GM13976 (cell line): ENCODE measurements around the gene LAT.

Source experiments
- DNase-seq: peaks from one replicate; pipeline ENCODE4 v3.0.0; 2012; ENCODE audit warnings: low spot score
- in situ Hi-C: fragments of 300-500 bp; cut with MboI; formaldehyde crosslinking; loops from one replicate; pipeline ENCODE4 v1.12.0; 2022; ENCODE audit warnings: low sequenced_read_pairs, mixed read lengths, inconsistent platforms; ENCODE audit not compliant: unreplicated experiment
- TF ChIP-seq, protein P1 (sequence below): IDR thresholded peaks from 2 replicates; pipeline ENCODE4 v1.5.1; 2012; ENCODE audit warnings: borderline replicate concordance, mild to moderate bottlenecking; ENCODE audit not compliant: insufficient read depth; ENCODE audit errors: extremely low read depth, missing control alignments, control extremely low read depth

Gene LAT

DNA sequence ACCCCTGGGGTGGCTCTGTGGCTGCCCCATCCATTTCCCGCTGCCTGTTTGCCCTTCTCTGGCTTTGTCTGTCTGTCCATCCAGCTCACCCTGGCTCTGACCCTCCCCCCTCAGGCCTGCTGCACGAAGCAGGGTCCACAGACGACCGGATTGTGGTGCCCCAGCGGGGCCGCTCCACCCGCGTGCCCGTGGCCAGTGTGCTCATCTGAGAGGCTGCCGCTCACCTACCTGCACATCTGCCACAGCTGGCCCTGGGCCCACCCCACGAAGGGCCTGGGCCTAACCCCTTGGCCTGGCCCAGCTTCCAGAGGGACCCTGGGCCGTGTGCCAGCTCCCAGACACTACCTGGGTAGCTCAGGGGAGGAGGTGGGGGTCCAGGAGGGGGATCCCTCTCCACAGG, 761 bp upstream of the LAT start:
- no peak for DNase-seq
- TF ChIP-seq, protein P1, sequence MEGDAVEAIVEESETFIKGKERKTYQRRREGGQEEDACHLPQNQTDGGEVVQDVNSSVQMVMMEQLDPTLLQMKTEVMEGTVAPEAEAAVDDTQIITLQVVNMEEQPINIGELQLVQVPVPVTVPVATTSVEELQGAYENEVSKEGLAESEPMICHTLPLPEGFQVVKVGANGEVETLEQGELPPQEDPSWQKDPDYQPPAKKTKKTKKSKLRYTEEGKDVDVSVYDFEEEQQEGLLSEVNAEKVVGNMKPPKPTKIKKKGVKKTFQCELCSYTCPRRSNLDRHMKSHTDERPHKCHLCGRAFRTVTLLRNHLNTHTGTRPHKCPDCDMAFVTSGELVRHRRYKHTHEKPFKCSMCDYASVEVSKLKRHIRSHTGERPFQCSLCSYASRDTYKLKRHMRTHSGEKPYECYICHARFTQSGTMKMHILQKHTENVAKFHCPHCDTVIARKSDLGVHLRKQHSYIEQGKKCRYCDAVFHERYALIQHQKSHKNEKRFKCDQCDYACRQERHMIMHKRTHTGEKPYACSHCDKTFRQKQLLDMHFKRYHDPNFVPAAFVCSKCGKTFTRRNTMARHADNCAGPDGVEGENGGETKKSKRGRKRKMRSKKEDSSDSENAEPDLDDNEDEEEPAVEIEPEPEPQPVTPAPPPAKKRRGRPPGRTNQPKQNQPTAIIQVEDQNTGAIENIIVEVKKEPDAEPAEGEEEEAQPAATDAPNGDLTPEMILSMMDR: no peak
- in situ Hi-C loops: no loop called here

DNA sequence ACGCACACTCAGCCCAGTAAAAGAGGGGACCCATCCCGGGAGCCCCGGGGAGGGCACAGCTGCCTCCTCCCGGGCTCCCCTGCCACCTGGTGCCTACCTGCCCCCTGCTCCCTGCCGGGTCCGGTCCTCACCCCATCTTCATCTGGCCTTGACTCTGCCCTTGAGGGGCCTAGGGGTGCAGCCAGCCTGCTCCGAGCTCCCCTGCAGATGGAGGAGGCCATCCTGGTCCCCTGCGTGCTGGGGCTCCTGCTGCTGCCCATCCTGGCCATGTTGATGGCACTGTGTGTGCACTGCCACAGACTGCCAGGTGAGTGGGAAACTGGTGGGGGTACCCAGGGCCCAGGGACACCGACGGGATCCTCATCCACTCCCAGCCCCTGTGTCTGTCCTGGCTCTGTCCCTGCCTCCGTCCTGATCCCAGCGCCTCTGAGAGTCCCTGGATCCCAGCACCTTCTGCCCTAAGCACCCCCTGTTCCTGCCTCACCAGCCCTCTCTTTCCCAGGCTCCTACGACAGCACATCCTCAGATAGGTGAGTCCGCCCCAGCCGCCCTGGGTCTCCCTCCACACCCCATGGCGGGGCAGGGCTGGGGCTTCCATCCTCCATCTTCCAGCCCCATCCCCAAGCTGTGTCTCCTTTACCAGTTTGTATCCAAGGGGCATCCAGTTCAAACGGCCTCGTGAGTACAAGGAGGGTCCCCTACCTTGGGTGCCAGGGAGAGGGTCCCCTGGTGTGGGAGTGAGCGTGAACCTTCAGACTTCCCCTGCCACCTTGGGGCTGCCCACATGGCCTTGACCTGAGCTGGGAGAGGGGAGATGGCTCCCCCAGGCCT, 574 bp downstream of the LAT start:
- TF ChIP-seq, protein P1: no peak
- in situ Hi-C loops: no loop called here
- no peak for DNase-seq

DNA sequence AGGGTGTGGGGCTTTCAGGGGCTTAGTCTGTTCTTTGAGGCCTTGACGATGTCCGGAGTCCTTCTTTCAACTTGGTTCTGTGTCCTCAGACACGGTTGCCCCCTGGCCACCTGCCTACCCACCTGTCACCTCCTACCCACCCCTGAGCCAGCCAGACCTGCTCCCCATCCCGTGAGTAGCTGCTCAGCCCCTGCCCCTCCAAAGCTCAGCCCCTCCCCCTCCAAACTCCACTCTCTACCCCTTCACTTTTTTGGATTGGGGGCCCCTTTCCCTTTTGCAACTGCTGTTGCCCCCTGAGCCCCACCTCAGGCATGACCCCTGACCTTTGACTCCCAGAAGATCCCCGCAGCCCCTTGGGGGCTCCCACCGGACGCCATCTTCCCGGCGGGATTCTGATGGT, 1.2 kb downstream of the LAT start:
- in situ Hi-C loops: no loop called here
- DNase-seq: no peak
- TF ChIP-seq, protein P1: no peak

DNA sequence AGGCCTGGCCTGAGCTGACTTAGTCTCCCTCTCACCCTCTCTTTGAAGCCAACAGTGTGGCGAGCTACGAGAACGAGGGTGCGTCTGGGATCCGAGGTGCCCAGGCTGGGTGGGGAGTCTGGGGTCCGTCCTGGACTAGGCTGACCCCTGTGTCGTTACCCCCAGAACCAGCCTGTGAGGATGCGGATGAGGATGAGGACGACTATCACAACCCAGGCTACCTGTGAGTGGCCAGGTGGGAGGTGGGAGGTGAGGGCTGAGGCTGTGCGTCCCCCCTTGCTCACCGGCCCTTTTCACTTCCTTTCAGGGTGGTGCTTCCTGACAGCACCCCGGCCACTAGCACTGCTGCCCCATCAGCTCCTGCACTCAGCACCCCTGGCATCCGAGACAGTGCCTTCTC, 1.6 kb downstream of the LAT start:
- TF ChIP-seq, protein P1: no peak
- no peak for DNase-seq
- in situ Hi-C loops: no loop called here

DNA sequence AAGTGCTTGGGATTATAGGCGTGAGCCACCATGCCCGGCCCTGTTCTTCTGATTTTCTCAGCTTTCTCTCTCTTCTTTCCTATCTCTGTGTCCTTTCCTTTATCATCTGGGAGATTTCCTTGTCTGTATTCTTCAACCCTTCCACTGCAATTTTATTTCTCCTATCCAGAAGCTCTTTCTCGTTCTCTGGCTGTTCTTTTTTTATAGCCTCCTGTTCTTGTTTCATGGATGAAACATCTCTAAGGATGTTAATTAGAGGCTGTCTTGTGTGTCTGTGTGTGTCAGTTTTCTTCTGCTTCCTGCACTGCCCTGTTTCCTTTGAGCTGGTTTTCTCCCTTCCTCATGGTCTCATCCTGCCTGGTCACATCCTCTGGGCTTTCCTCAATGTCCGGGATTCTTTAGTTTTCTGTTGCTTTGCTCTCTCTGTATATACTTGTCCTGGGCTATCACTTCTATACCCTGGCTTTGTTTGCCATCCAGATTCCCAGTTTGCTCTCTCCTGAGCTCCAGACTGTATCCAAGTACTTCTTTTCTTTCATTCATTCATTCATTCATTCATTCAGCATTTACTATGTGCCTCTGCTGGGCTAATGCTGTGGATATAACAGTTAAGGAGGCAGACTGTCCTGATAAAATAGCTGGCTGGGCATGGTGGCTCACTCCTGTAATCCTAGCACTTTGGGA, 2.5 kb downstream of the LAT start:
- in situ Hi-C loops: no loop called here
- no peak for DNase-seq
- TF ChIP-seq, protein P1: no peak

DNA sequence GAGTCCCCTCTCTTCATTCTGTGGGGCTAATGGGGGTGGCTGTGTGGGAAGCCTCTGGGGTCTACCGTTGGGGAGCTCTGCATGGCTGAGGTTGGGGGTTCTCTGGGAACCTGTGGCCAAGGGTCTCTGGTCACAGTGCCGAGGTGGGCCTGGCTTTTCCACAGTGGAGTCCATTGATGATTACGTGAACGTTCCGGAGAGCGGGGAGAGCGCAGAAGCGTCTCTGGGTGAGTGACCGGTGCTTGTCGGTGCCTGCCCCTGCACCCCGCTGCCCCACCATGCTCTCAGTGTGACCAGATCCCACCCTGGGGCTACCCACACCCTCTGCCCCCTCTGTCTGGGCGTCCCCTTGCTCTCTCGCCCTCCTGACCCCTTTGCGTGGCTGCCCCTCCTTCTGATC, 4.5 kb downstream of the LAT start:
- in situ Hi-C loops: no loop called here

More for the DNA sequence above, 4.5 kb downstream of the LAT start:
- DNase-seq: no peak
- TF ChIP-seq, protein P1: no peak
